MM.1S (cell line): ENCODE results near the gene CD200R1L.

ENCODE experiments used
- DNase-seq: peaks from one replicate; pipeline ENCODE4 v3.0.0-alpha.2; 2015
- H2AFZ ChIP-seq: fragments of 300-600 bp; sonication (generic); 2 replicates; pipeline ENCODE4 v1.6.0; 2016; ENCODE audit warnings: antibody characterized with exemption, low read length
- H3F3A ChIP-seq: fragments of 300-600 bp; sonication (generic); 2 replicates; pipeline ENCODE4 v1.6.1; 2016; ENCODE audit warnings: mild to moderate bottlenecking, antibody characterized with exemption, low read length, moderate library complexity, mixed read lengths; ENCODE audit not compliant: insufficient read depth
- H3K27ac ChIP-seq: fragments of 300-600 bp; sonication (generic); 2 replicates; pipeline ENCODE4 v1.5.1; 2016; ENCODE audit warnings: mild to moderate bottlenecking, low read length
- H3K27me3 ChIP-seq: fragments of 300-600 bp; sonication (generic); replicated peaks from 2 replicates; pipeline ENCODE4 v1.6.0; 2016; ENCODE audit warnings: low read length; ENCODE audit not compliant: insufficient read depth
- H3K36me3 ChIP-seq: fragments of 300-600 bp; sonication (generic); replicated peaks from 2 replicates; pipeline ENCODE4 v1.6.1; 2016; ENCODE audit warnings: mild to moderate bottlenecking, low read length, mixed read lengths; ENCODE audit not compliant: insufficient read depth
- H3K4me1 ChIP-seq: fragments of 300-600 bp; sonication (generic); 2 replicates; pipeline ENCODE4 v1.6.1; 2016; ENCODE audit warnings: low read length, mixed read lengths
- H3K4me2 ChIP-seq: fragments of 300-600 bp; sonication (generic); 2 replicates; pipeline ENCODE4 v1.6.0; 2016; ENCODE audit warnings: low read depth, low read length
- H3K4me3 ChIP-seq: fragments of 300-600 bp; sonication (generic); 2 replicates; pipeline ENCODE4 v1.5.1; 2016; ENCODE audit warnings: low read length, mixed read lengths
- H3K79me2 ChIP-seq: fragments of 300-600 bp; sonication (generic); 2 replicates; pipeline ENCODE4 v1.6.1; 2016; ENCODE audit warnings: mixed run types, low read length, mixed read lengths
- H3K9ac ChIP-seq: fragments of 300-600 bp; sonication (generic); 2 replicates; pipeline ENCODE4 v1.6.1; 2016; ENCODE audit warnings: low read length, mixed read lengths
- H3K9me2 ChIP-seq: fragments of 300-600 bp; sonication (generic); replicated peaks from 2 replicates; pipeline ENCODE4 v1.6.1; 2016; ENCODE audit warnings: mild to moderate bottlenecking, low read length, mixed read lengths; ENCODE audit not compliant: insufficient read depth
- H3K9me3 ChIP-seq: fragments of 300-600 bp; sonication (generic); replicated peaks from 2 replicates; pipeline ENCODE4 v1.6.1; 2016; ENCODE audit warnings: mild to moderate bottlenecking, low read length, mixed read lengths; ENCODE audit not compliant: insufficient read depth
- H4K20me1 ChIP-seq: fragments of 300-600 bp; sonication (generic); 2 replicates; pipeline ENCODE4 v1.6.1; 2016; ENCODE audit warnings: mild to moderate bottlenecking, low read length, moderate library complexity, mixed read lengths; ENCODE audit not compliant: insufficient read depth
- CTCF ChIP-seq: fragments of 300-600 bp; sonication (generic); IDR thresholded peaks from 2 replicates; pipeline ENCODE4 v1.5.1; 2016; ENCODE audit warnings: antibody characterized with exemption, low read length, mixed read lengths
- EZH2 ChIP-seq: fragments of 300-600 bp; sonication (generic); optimal IDR thresholded peaks from 2 replicates; pipeline ENCODE3; 2017; ENCODE audit warnings: low read depth, mild to moderate bottlenecking, antibody characterized with exemption, low read length, mixed read lengths
- EZH2phosphoT487 ChIP-seq: fragments of 300-600 bp; sonication (generic); IDR thresholded peaks from 2 replicates; pipeline ENCODE4 v1.6.1; 2018; ENCODE audit warnings: antibody characterized with exemption, low read length

CD200R1L gene

GRCh38 chr3:112871735-112872134, 25.1 kb upstream of the CD200R1L start:
- DNase-seq: no peak
- Histone ChIP-seq H2AFZ (no peak overlapping the region), H4K20me1 (no peaks in the 10 kb centered on the region), H3K27me3 (no peaks in the 10 kb centered on the region), H3K4me3 (no peak overlapping the region), H3K36me3 (no peaks in the 10 kb centered on the region), H3K4me1 (peaks cover 16% of the 10 kb centered on the region), H3K9me2 (no peaks in the 10 kb centered on the region), H3K79me2 (no peaks in the 10 kb centered on the region), H3K4me2 (no peak overlapping the region), H3K27ac (no peak overlapping the region), H3K9me3 (no peaks in the 10 kb centered on the region), H3K9ac (no peak overlapping the region), H3F3A (no peaks in the 10 kb centered on the region)
- TF ChIP-seq CTCF (no peak), EZH2 (no peak), EZH2phosphoT487 (no peak)

GRCh38 chr3:112865757-112866156, 19.1 kb upstream of the CD200R1L start:
- H2AFZ ChIP-seq: no peak overlapping the region
- H3K4me2 ChIP-seq: no peak overlapping the region
- no peaks in the 10 kb centered on the region for H3K36me3 ChIP-seq
- no peaks in the 10 kb centered on the region for H3K9me2 ChIP-seq
- no peak overlapping the region for H3K4me3 ChIP-seq
- H4K20me1 ChIP-seq: no peaks in the 10 kb centered on the region
- TF ChIP-seq EZH2 (no peak), CTCF (no peak), EZH2phosphoT487 (no peak)
- no peaks in the 10 kb centered on the region for H3K79me2 ChIP-seq
- no peak for DNase-seq
- no peak overlapping the region for H3K27ac ChIP-seq
- no peaks in the 10 kb centered on the region for H3K27me3 ChIP-seq
- no peaks in the 10 kb centered on the region for H3F3A ChIP-seq
- no peak overlapping the region for H3K9ac ChIP-seq
- H3K9me3 ChIP-seq: no peaks in the 10 kb centered on the region
- H3K4me1 ChIP-seq: no peaks in the 10 kb centered on the region

GRCh38 chr3:112860898-112861297, 14.2 kb upstream of the CD200R1L start:
- no peaks in the 10 kb centered on the region for H3F3A ChIP-seq
- no peak overlapping the region for H2AFZ ChIP-seq
- DNase-seq: no peak
- H3K9ac ChIP-seq: no peak overlapping the region
- H3K9me3 ChIP-seq: no peaks in the 10 kb centered on the region
- no peaks in the 10 kb centered on the region for H3K4me1 ChIP-seq
- H4K20me1 ChIP-seq: no peaks in the 10 kb centered on the region
- H3K27ac ChIP-seq: no peak overlapping the region
- no peaks in the 10 kb centered on the region for H3K36me3 ChIP-seq
- H3K4me3 ChIP-seq: no peak overlapping the region
- TF ChIP-seq EZH2 (no peak), CTCF (no peak), EZH2phosphoT487 (no peak)
- H3K4me2 ChIP-seq: no peak overlapping the region
- H3K27me3 ChIP-seq: no peaks in the 10 kb centered on the region
- H3K79me2 ChIP-seq: no peaks in the 10 kb centered on the region
- no peaks in the 10 kb centered on the region for H3K9me2 ChIP-seq
